ENCODE results near the gene ITPK1.

ITPK1 gene

GRCh38 chr14:92916201-92916600, 199.5 kb downstream of the ITPK1 start:
- DNase-seq, result no peak

DNA sequence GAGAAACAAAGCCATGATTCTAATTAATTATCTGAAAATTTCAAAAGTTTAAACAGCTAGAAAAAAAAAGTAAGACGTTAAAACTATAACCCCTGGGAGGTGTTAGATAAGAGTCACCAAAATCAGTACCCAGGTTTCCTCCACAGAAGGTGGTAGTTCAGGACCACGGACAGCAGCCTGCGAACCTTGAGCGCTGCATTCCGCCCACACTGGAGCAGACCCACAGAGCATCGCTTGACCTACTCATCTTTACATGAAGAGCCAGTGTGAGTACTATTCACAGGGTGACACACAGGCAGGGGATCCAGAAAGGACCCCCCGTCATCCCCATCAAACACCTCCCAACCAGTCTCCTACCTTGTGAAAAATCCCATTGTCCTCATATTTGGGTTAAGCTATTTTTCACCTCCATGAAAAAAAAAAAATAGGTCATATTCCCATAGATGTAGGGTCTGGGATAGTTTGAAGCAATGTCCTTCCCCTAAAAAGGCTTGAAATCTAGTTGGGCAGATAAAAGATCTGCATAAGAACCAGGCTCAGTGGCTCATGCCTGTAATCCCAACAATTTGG, 201.6 kb downstream of the ITPK1 start:
- DNase-seq, result peak; percentile 80

GRCh38 chr14:92907316-92907911, 208.3 kb downstream of the ITPK1 start:
- DNase-seq, result no peak

DNA sequence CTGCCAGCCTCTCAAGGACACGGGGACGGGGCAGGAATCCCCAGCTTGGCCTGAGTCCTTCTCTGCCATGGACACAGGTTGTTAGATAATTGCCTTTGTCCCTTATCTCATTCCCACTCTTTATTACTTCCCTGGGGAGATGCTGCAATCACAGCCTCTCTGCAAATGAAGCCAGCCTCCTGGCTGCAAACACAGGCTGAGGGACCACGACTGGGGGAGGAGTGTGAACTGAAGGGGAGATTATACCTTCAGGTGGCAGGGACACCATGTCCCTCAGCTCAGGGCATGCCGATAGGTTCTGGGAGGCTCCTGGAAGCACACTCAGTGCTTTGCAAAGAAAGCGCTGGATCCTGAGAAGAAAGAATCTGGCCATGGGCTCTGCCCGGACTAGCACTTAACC, 208.9 kb downstream of the ITPK1 start:
- no peak for DNase-seq

GRCh38 chr14:92906420-92906819, 209.3 kb downstream of the ITPK1 start:
- DNase-seq, result no peak

- no peak for DNase-seq
Observed at GRCh38 chr14:92905667-92906066, 210.1 kb downstream of the ITPK1 start.

DNA sequence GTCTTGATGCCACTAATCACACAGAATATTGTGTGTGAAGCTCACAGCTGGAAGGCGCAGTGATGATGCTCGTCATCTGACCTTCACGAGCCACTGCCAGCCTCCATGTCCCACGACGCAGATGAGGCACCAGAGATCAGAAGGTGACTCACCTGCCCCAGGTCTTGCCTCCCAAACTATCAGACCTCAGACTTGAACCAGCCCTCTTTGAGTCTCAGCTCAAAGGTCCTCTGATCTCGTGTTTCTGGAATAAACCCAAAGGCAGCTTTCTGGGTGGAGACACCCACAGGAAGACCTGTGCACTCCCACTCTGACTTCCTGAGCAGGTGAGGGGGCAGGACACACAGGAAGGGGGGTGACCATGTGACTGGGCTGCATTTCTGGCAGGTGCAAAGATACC, 212.4 kb downstream of the ITPK1 start:
- no peak for DNase-seq

- DNase-seq, result no peak
Observed at GRCh38 chr14:92902726-92903125, 213.0 kb downstream of the ITPK1 start.

GRCh38 chr14:92902191-92902590, 213.5 kb downstream of the ITPK1 start:
- no peak for DNase-seq

DNA sequence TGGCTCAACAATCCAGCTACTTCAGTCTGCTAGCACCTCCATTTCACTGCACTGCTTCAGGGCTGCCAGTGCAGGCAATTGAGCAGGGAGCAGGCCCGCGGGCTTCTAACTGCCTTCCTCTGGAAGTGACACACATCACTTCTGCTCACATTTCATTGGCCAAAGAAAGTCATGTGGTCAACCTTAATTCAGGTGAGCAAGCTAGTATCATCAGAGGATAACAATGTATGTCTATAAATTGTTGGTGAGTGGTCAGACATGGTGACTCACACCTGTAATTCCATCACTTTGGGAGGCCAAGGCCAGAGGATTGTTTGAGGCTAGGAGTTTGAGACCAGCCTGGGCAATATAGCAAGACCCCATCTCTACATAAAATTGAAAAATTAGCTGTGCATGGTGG, 215.1 kb downstream of the ITPK1 start:
- DNase-seq, result no peak

- DNase-seq, result no peak
Observed at GRCh38 chr14:92898566-92899131, 217.1 kb downstream of the ITPK1 start.

- DNase-seq, result no peak
Observed at GRCh38 chr14:92897922-92898565, 217.7 kb downstream of the ITPK1 start.

- DNase-seq, result no peak
Observed at GRCh38 chr14:92895352-92895878, 220.3 kb downstream of the ITPK1 start.

GRCh38 chr14:92892589-92892988, 223.1 kb downstream of the ITPK1 start:
- no peak for DNase-seq

DNA sequence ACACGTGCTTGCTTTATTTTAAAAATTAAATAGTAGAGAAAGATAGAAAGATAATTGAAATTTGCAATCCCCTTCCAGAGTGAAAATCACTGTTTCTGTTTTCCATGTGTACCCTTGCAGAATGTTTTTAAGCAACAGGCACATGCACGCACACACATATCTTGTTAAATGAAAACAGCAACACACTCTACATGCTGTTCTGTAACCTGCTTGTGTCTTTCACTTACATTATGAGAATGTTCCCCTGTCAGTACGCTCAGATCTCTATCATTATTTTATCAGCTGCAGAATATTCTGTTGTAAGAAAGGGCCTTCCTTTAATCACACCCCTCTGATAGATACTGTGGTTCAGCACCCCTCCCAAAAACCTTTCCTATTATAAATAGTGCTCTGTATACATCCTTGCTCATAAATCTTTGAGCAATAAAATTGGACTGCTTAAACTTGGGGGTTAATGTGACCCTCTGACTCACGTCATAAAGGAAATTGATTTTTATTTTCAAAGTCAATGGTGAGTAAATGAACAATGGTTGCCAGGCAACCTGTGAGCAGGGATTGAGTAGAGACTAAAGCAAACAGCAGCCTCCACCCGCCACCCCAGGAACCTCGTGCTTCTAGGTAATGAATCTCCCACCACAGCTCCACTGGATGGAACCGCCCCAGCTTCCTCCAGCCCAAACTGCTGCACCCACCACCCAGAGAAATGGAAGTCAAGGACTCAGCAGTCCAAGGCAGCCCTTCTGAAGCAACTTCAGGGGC, 224.7 kb downstream of the ITPK1 start:
- no peak for DNase-seq

DNA sequence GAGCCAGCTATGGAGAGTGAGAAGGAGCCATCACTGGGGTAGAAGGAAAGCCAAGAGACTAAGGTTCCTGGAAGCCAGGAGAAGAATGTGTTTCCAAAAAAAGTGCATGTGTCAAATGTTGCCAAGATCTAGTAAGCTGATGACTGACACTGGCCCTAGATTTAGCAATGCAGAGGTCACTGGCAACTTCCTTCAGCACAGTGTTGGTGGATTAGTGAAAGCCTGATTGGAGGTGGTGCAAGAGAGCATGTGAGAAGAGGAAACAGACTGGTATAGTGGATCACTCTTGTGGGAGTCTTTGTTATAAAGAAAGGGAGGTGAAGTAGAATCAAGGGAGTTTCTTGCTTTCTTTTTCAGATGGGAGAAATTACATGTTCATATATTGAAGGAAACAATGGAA, 226.8 kb downstream of the ITPK1 start:
- DNase-seq, result no peak

DNA sequence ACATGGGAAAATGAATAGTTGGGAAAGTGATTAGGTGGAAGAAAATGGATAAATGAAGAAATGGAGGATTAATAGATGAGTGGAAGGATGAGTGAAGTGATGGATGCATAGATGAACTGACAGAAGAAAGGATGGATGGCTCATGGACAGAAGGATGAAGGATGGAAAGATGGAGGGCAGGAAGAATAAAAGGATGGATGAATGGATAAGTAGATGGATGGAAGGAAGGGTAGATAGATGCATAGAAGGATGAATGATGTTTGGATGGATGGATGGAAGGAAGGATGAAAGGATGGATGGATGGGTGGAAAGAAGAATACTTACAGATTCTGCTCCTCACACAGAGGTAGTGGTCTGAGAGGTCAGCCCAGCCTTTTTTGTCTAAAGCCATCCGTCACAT, 228.6 kb downstream of the ITPK1 start:
- DNase-seq, result no peak
